Measurements from ENCODE around the gene DAND5. TPM values are rescaled to one million over a fixed set of nuclear protein-coding genes. Genes with fewer than 3 reads are reported as not detected.
A peak's percentile ranks its signal among the peaks of the same experiment; 100 is the strongest.

The DAND5 gene
- total and polyA plus RNA-seq, 2 of the 13 experiments (the other 11 are each of a cell fraction or from before 2014, with no cell fraction given), result 0.04 TPM; not detected in 1

DNA sequence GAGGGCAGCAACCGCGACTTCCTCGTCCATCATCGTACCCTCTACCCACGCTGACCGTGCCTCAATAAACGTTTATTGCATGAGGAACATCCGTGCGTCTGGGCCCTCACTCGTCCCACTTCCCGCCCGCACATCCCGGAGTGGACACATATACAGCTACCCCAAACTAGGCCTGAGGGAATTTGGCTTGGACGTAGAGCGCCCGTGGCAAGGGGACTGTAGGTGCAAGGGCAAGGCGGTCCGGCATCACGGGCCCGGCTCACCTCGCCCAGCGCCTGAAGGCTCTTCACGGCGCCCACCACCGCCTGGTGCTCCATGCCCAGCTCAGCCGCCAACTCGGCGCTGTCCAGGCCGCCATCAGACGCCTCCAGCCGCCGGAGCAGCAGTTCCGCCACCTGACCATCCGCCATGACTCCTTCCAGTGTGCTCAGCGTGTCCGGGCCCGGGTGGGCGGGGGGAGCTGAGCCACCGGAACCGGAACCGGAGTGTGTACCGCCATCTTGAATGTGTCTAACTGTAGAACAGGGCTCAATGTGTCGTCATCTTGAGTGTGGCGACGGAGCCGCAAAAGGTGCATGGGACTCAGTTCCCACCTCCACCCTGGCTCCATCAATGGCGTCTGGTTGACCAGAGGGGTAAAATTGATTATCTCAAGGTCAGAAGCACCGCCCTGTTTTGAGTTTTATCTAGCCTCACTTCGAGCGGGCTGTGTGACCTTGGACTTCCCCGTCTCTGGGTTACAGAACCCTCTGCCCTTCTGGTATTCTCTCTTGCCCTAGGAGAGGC, 35.9 kb upstream of the DAND5 start, which contains the start of gene FARSA (continued):
- TF ChIP-seq MEIS1 (CRISPR knock-in tag; IDR thresholded peaks at IDR 0.05; ENCODE audit: borderline replicate concordance) (peak; percentile 63; the same call in 1 of the 2 replicates), THAP11 (CRISPR knock-in tag; IDR thresholded peaks at IDR 0.05) (peak; percentile 93), KDM1A (CRISPR knock-in tag; IDR thresholded peaks at IDR 0.05) (no peak), TBX3 (IDR thresholded peaks at IDR 0.05; ENCODE audit: borderline replicate concordance) (no peak), RAD21 (CRISPR knock-in tag; IDR thresholded peaks at IDR 0.05) (peak; percentile 39; the same call in 1 of the 2 replicates), ZNF530 (CRISPR knock-in tag; IDR thresholded peaks at IDR 0.05; ENCODE audit: low read depth) (0 out of 2 replicates have a peak, but pooled peaks have one; percentile 27), EED (CRISPR knock-in tag; IDR thresholded peaks at IDR 0.05) (no peak; the same call in 1 of the 2 replicates), HMG20A (CRISPR knock-in tag; IDR thresholded peaks at IDR 0.05; ENCODE audit: borderline replicate concordance) (no peak), SNAPC2 (CRISPR knock-in tag; IDR thresholded peaks at IDR 0.05) (peak; percentile 70; the same call in 1 of the 2 replicates), ZNF501 (CRISPR knock-in tag; IDR thresholded peaks at IDR 0.05) (peak; percentile 95), PHB2 (IDR thresholded peaks at IDR 0.05; ENCODE audit: partially characterized antibody) (no peak), HOXA9 (CRISPR knock-in tag; IDR thresholded peaks at IDR 0.05; ENCODE audit: borderline replicate concordance) (peak; percentile 46; the same call in 1 of the 2 replicates), ZNF451 (CRISPR knock-in tag; IDR thresholded peaks at IDR 0.05) (0 out of 2 replicates have a peak, but pooled peaks have one; percentile 48), SMYD3 (CRISPR knock-in tag; IDR thresholded peaks at IDR 0.05) (no peak), ZNF557 (CRISPR knock-in tag; IDR thresholded peaks at IDR 0.05) (0 out of 2 replicates have a peak, but pooled peaks have one; percentile 74), ZNF563 (CRISPR knock-in tag; IDR thresholded peaks at IDR 0.05) (peak; percentile 88; the same call in 1 of the 2 replicates), GATAD2A (CRISPR knock-in tag; IDR thresholded peaks at IDR 0.05) (peak; percentile 49; the same call in 1 of the 2 replicates), MXI1 (IDR thresholded peaks at IDR 0.05; ENCODE audit: borderline replicate concordance, low read depth, low read length) (peak; percentile 92; the same call in 2 of the 3 replicates), ZNF552 (CRISPR knock-in tag; IDR thresholded peaks at IDR 0.05; ENCODE audit: borderline replicate concordance) (no peak), TRIM24 (CRISPR knock-in tag; IDR thresholded peaks at IDR 0.05) (no peak), PHF20 (CRISPR knock-in tag; IDR thresholded peaks at IDR 0.05) (peak; percentile 87), AHR (CRISPR knock-in tag; IDR thresholded peaks at IDR 0.05) (no peak)
- TF ChIP-seq, protein P1, sequence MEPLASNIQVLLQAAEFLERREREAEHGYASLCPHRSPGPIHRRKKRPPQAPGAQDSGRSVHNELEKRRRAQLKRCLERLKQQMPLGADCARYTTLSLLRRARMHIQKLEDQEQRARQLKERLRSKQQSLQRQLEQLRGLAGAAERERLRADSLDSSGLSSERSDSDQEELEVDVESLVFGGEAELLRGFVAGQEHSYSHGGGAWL (CRISPR knock-in tag; IDR thresholded peaks at IDR 0.05), result peak; percentile 81
- TF ChIP-seq, protein P2, sequence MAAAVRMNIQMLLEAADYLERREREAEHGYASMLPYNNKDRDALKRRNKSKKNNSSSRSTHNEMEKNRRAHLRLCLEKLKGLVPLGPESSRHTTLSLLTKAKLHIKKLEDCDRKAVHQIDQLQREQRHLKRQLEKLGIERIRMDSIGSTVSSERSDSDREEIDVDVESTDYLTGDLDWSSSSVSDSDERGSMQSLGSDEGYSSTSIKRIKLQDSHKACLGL (CRISPR knock-in tag; IDR thresholded peaks at IDR 0.05), result no peak
- TF ChIP-seq, protein P3, sequence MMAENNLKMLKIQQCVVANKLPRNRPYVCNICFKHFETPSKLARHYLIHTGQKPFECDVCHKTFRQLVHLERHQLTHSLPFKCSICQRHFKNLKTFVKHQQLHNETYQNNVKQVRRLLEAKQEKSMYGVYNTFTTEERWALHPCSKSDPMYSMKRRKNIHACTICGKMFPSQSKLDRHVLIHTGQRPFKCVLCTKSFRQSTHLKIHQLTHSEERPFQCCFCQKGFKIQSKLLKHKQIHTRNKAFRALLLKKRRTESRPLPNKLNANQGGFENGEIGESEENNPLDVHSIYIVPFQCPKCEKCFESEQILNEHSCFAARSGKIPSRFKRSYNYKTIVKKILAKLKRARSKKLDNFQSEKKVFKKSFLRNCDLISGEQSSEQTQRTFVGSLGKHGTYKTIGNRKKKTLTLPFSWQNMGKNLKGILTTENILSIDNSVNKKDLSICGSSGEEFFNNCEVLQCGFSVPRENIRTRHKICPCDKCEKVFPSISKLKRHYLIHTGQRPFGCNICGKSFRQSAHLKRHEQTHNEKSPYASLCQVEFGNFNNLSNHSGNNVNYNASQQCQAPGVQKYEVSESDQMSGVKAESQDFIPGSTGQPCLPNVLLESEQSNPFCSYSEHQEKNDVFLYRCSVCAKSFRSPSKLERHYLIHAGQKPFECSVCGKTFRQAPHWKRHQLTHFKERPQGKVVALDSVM (CRISPR knock-in tag; IDR thresholded peaks at IDR 0.05), result no peak
- TF ChIP-seq, protein P4, sequence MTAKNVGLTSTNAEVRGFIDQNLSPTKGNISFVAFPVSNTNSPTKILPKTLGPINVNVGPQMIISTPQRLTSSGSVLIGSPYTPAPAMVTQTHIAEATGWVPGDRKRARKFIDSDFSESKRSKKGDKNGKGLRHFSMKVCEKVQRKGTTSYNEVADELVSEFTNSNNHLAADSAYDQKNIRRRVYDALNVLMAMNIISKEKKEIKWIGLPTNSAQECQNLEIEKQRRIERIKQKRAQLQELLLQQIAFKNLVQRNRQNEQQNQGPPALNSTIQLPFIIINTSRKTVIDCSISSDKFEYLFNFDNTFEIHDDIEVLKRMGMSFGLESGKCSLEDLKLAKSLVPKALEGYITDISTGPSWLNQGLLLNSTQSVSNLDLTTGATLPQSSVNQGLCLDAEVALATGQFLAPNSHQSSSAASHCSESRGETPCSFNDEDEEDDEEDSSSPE (CRISPR knock-in tag; IDR thresholded peaks at IDR 0.05), result peak; percentile 63; the same call in 1 of the 2 replicates
- TF ChIP-seq, protein P5, sequence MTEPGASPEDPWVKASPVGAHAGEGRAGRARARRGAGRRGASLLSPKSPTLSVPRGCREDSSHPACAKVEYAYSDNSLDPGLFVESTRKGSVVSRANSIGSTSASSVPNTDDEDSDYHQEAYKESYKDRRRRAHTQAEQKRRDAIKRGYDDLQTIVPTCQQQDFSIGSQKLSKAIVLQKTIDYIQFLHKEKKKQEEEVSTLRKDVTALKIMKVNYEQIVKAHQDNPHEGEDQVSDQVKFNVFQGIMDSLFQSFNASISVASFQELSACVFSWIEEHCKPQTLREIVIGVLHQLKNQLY (CRISPR knock-in tag; IDR thresholded peaks at IDR 0.05), result no peak

Data from HepG2 (cell line).